Activated naive CD4-positive, alpha-beta T cell treated with Interleukin-2 at 50 U/mL for 16 hours (primary cell): ENCODE data around the gene GPR15LG.

ENCODE experiments used
- DNase-seq: peaks from one replicate; pipeline ENCODE4 v3.0.0-alpha.2; 2020

Gene GPR15LG

DNA sequence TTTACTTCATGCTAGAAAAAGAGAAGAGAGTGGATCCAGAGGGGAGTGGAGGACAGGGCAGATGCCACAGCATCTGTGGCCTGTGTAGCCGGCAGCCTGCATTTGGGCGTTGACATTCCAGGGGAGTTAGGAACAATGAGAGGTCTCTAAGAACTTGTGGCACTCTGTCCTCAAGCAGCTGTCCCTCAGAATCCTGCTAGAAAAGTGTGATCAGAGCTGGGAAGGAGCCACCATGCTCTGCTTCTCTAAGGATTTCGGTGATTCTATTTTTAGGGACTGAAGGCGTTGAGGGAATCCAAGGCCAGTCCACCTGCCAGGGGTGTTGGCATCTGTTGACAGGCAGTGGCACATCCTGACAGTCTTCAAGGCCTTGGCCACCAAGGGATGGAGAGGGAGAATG is 44.1 kb downstream of the GPR15LG start:
- no peak for DNase-seq

DNA sequence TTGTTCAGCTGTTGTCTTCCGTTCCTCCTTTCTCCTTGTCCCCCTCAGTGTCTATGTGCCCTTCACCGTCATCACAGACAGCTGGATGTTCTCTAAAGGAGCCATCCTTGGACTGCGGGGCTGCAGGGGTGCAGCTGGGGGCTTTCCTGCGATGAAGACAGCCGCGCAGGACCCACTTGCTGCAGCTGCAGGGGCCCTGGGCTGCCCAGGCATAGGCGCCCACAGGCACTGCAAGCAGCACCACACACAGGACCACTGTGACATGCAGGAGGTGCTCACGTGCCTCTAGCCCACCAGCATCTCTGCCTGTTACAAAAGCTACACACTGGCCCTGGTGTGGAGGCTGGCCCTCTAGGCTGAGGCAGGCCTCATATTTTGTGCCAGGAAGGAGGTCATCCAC is 48.3 kb downstream of the GPR15LG start:
- no peak for DNase-seq

DNA sequence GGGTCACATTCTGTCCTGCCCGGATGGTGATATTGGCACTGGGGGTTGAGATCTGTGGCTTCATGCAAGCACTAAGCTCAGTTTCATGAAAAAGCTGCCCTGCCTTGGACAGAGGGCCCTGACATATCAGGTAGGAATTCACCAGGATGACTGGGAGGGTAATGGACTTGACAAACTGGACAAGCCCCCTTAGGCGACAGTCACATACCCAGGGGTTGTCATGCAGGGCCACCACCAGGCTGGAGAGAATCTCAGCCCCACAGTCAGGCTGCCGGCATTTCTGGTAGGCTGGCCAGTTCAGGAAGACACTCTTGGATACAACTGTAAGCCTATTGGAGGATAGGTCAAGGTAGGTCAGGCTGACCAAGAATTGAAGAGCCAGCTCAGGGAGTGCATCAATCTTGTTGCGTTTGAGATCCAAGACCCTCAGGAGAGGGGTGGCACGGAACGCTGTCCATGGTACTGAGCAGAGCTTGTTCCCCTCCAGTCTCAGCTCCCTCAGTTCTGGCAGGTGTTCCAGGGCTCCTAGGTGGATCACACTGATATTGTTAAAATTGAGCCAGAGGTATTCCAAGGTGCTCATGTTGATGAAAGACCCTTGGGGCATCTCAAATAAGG is 50.9 kb downstream of the GPR15LG start:
- no peak for DNase-seq

- no peak for DNase-seq
Observed at GRCh38 chr10:84225427-84226173, 52.0 kb downstream of the GPR15LG start, which contains the start of gene LRIT2. LRIT2 (minus strand) TSS chr10:84225544; CDS start chr10:84225520, 24 bp downstream.

DNA sequence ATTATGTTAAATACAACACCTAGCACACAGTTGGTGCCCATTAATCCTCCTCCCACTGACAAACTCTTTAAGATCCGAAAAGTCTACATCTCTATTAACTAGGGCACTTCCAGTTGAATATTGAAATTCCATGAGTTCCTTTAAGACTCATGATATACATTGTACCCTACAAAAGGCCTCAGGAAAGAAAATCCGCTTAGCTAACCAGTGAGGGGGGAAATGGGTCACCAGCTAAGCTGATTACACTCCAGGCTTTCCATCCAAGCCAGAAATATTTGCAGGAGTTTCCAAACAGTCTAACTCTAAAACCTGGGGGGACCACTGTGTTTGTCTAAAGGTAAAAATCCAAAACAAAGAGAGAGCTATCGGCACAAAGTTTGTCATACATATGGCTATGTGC is 53.0 kb downstream of the GPR15LG start:
- no peak for DNase-seq

GRCh38 chr10:84227810-84228209 is 54.2 kb downstream of the GPR15LG start:
- DNase-seq: no peak

DNA sequence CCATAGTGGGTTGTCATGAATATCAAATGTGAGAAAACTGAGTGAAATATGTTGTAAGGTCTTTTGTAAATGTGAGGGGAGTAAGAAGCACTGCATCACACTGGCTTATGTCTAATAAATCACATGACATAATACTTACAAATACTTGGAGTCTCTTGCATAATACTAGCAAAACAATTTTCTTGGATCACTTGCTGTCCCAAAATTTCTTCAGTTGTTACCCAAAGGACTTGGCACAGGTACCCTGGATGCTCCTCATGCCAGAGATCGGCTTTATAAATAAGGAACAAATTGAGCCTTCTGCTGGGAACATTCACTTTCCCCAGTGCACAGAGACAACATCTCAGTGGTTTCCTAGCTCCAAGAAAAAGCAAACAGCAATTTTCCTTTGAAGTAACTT is 56.8 kb downstream of the GPR15LG start:
- no peak for DNase-seq

DNA sequence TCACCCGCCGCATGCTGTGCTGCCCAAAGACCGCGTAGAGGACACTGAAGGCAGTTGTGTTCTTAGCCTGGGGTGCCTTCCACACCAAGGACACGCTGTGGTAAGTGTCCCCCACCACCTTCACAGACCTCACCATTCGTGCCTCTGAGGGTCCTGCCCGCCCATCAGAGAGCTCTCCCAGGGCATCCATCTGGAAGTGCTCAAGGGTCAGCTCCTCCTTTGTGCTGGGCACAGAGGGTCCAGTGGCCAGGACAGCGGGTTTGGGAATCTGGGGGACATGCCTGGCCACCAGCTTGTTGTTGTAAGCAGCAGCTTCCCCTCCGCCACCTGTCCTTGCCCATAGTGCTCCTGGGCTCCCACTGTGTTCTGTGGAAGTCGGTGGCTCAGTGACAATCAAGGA is 58.8 kb downstream of the GPR15LG start:
- no peak for DNase-seq

DNA sequence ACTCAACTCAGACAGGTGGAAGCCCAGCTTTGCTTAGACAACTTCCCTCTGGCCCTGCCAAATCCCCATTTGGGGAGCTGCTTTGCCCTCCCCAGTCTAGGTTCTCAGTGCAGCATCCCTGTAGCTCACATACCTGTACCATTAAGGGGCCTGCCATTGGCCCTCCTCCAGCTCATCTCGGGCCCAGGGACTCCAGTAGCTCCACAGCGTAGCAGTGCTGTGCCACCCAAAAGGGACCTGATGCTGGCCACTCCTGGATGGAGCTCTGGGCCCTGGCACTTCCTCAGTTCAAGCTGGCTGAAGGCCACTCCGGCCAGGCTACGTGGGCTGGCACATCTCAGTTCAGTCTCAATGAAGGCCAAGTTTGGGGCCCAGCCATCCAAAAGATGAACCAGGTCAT is 60.3 kb downstream of the GPR15LG start:
- DNase-seq: no peak

- no peak for DNase-seq
Observed at GRCh38 chr10:84234479-84234878, 60.9 kb downstream of the GPR15LG start.
